ENCODE measurements around the gene VIL1. TPM values are rescaled to one million over a fixed set of nuclear protein-coding genes. Genes with fewer than 3 reads are reported as not detected.

Gene VIL1
- polyA plus RNA-seq, 1 donor (not counting 4 experiments of a cell fraction or from before 2014, with no cell fraction given): not detected

- dilution Hi-C loops (cut with MboI; ENCODE audit: extremely low pct_ligation_motif_present, low sequenced_read_pairs): no loop called here
- no peaks in the 10 kb centered on the region for H3K9me1 ChIP-seq (ENCODE audit: control insufficient read depth, extremely low read depth, insufficient read depth, low read length)
Observed at GRCh38 chr2:218446547-218446946, 27.6 kb downstream of the VIL1 start.

GRCh38 chr2:218447072-218447471 is 28.1 kb downstream of the VIL1 start:
- no peaks in the 10 kb centered on the region for H3K9me1 ChIP-seq (ENCODE audit: control insufficient read depth, extremely low read depth, insufficient read depth, low read length)
- H3K4me2 ChIP-seq (ENCODE audit: control insufficient read depth, extremely low read depth, insufficient read depth, low read depth, low read length): no peak overlapping the region
- H3K4me1 ChIP-seq (ENCODE audit: control insufficient read depth, extremely low read depth, insufficient read depth, low read length): peaks cover 18% of the 10 kb centered on the region
- TF ChIP-seq CTCF (optimal IDR thresholded peaks at IDR 0.05 in 1 of 3, IDR thresholded peaks at IDR 0.05 in 1 of 3, conservative IDR thresholded peaks at IDR 0.05 in 1 of 3; ENCODE audit: extremely low read depth in 1 of 3, insufficient read depth in 2 of 3, low read length in 3 of 3): no peak
- no peak for TF ChIP-seq EZH2 (IDR thresholded peaks at IDR 0.05; ENCODE audit: low read length)
- no peak overlapping the region for H3K4me3 ChIP-seq (ENCODE audit: control insufficient read depth in 2 of 3, extremely low read depth in 1 of 3, insufficient read depth in 2 of 3, low read depth in 1 of 3, low read length in 3 of 3)
- H3K36me3 ChIP-seq (ENCODE audit: control insufficient read depth in 2 of 2, extremely low read depth in 1 of 2, insufficient read depth in 2 of 2, low read length in 2 of 2): peaks cover 0 to 4% of the 10 kb centered on the region in 2 experiments
- no peak overlapping the region for H3K27ac ChIP-seq (ENCODE audit: control insufficient read depth, insufficient read depth, low read length)
- no peak overlapping the region for H2AFZ ChIP-seq (ENCODE audit: control insufficient read depth, low read length)
- no peak for DNase-seq (ENCODE audit: low read depth, low spot score)
- no peaks in the 10 kb centered on the region for H3K27me3 ChIP-seq (ENCODE audit: control insufficient read depth, extremely low read depth, insufficient read depth, low read length)
- H4K20me1 ChIP-seq (ENCODE audit: control insufficient read depth, extremely low read depth, insufficient read depth, low read length): no peaks in the 10 kb centered on the region
- H3K9me3 ChIP-seq (ENCODE audit: control insufficient read depth, low read depth, low read length): no peaks in the 10 kb centered on the region
- FAIRE-seq: no peak
- H3K79me2 ChIP-seq (ENCODE audit: control insufficient read depth, insufficient read depth, low read length): no peaks in the 10 kb centered on the region
- no peak overlapping the region for H3K9ac ChIP-seq (ENCODE audit: control insufficient read depth, extremely low read depth, insufficient read depth, low read length)
- dilution Hi-C loops (cut with MboI; ENCODE audit: extremely low pct_ligation_motif_present, low sequenced_read_pairs): no loop called here

More at GRCh38 chr2:218446547-218446946, 27.6 kb downstream of the VIL1 start:
- peaks cover 0 to 4% of the 10 kb centered on the region in 2 experiments for H3K36me3 ChIP-seq (ENCODE audit: control insufficient read depth in 2 of 2, extremely low read depth in 1 of 2, insufficient read depth in 2 of 2, low read length in 2 of 2)
- H4K20me1 ChIP-seq (ENCODE audit: control insufficient read depth, extremely low read depth, insufficient read depth, low read length): no peaks in the 10 kb centered on the region
- DNase-seq (ENCODE audit: low read depth, low spot score) (no peak), FAIRE-seq (no peak)
- H3K4me3 ChIP-seq (ENCODE audit: control insufficient read depth in 2 of 3, extremely low read depth in 1 of 3, insufficient read depth in 2 of 3, low read depth in 1 of 3, low read length in 3 of 3): no peak overlapping the region
- no peaks in the 10 kb centered on the region for H3K9me3 ChIP-seq (ENCODE audit: control insufficient read depth, low read depth, low read length)
- TF ChIP-seq CTCF (optimal IDR thresholded peaks at IDR 0.05 in 1 of 3, IDR thresholded peaks at IDR 0.05 in 1 of 3, conservative IDR thresholded peaks at IDR 0.05 in 1 of 3; ENCODE audit: extremely low read depth in 1 of 3, insufficient read depth in 2 of 3, low read length in 3 of 3) (no peak), EZH2 (IDR thresholded peaks at IDR 0.05; ENCODE audit: low read length) (no peak)
- H3K4me1 ChIP-seq (ENCODE audit: control insufficient read depth, extremely low read depth, insufficient read depth, low read length): peaks cover 18% of the 10 kb centered on the region
- H2AFZ ChIP-seq (ENCODE audit: control insufficient read depth, low read length): no peak overlapping the region
- no peaks in the 10 kb centered on the region for H3K79me2 ChIP-seq (ENCODE audit: control insufficient read depth, insufficient read depth, low read length)
- no peak overlapping the region for H3K4me2 ChIP-seq (ENCODE audit: control insufficient read depth, extremely low read depth, insufficient read depth, low read depth, low read length)
- H3K27me3 ChIP-seq (ENCODE audit: control insufficient read depth, extremely low read depth, insufficient read depth, low read length): no peaks in the 10 kb centered on the region
- no peak overlapping the region for H3K27ac ChIP-seq (ENCODE audit: control insufficient read depth, insufficient read depth, low read length)
- H3K9ac ChIP-seq (ENCODE audit: control insufficient read depth, extremely low read depth, insufficient read depth, low read length): no peak overlapping the region
